HCT116 (cell line): ENCODE results near the gene ZNF839. TPM values are rescaled to one million over a fixed set of nuclear protein-coding genes. Genes with fewer than 3 reads are reported as not detected.
A peak's percentile ranks its signal among the peaks of the same experiment; 100 is the strongest.

ENCODE experiments used
- ATAC-seq: fragments of 200-7000 bp; cut with Tn5 transposase; 2 replicates; pipeline ENCODE4 v1.9.1; 2020; ENCODE audit warnings: mild to moderate bottlenecking, moderate library complexity
- BruUV-seq: library from RNA; stranded (reverse); fragments of 400-500 nt; replicated peaks from 2 replicates; lab custom pipeline; 2021; lab: Mats Ljungman, UMichigan
- CTCF ChIA-PET: fragments of 300-600 bp; sonication (Branson Sonifier 250); formaldehyde crosslinking; loops from one replicate; lab custom pipeline; 2021; ENCODE audit warnings: antibody characterized with exemption; lab: Charles Lee
- POLR2A ChIA-PET: fragments of 300-600, 350-600 bp; sonication (Branson Sonifier 250); formaldehyde crosslinking; loops from one replicate; lab custom pipeline; 2021; ENCODE audit warnings: antibody characterized with exemption; lab: Charles Lee
- RAD21 ChIA-PET, 2 experiments: fragments of 300-600 bp; sonication (Branson Sonifier 250); formaldehyde crosslinking; loops; one replicate each; lab custom pipeline; 2023; ENCODE audit warnings: low total read pairs in 2 of 2; ENCODE audit not compliant: uncharacterized antibody in 2 of 2, unreplicated experiment in 2 of 2, low non-redundant PET in 1 of 2; lab: Charles Lee
- DNase-seq: peaks from one replicate; pipeline ENCODE4 v3.0.0-alpha.2; 2010; ENCODE audit warnings: low read depth, low spot score
- H2AFZ ChIP-seq: fragments of 200-600 bp; shearing (Covaris generic), sonication (generic); 2 replicates; pipeline ENCODE4 v1.6.1; 2017; ENCODE audit warnings: low read depth, mixed run types, mixed read lengths, antibody characterized with exemption, low read length; ENCODE audit not compliant: poor library complexity, severe bottlenecking
- H3K27ac ChIP-seq: 2 replicates; pipeline ENCODE4 v1.5.1; 2012; ENCODE audit warnings: low read depth, low read length
- H3K27me3 ChIP-seq: fragments of 200-600 bp; sonication (generic); 2 replicates; pipeline ENCODE4 v1.6.1; 2016; ENCODE audit warnings: mixed run types, low read length, mixed read lengths; ENCODE audit not compliant: insufficient read depth
- H3K36me3 ChIP-seq, 2 experiments: fragments of 200-500 bp in 1 of 2; fragments of 200-600 bp in 1 of 2; sonication (Bioruptor generic) in 1 of 2; sonication (generic) in 1 of 2; 2 replicates each; pipeline versions ENCODE4 v1.5.1 to v1.6.1; 2014 to 2016; ENCODE audit warnings: low read length in 2 of 2, inconsistent platforms in 1 of 2, mixed read lengths in 1 of 2, mixed run types in 1 of 2; ENCODE audit not compliant: insufficient read depth in 2 of 2, control insufficient read depth in 1 of 2
- H3K4me1 ChIP-seq, 2 experiments: fragments of 200-600 bp in 1 of 2; sonication (generic) in 1 of 2; 2 replicates each; pipeline versions ENCODE4 v1.5.1 to v1.6.1; 2012 to 2017; ENCODE audit warnings: low read length in 2 of 2, inconsistent platforms in 1 of 2, mild to moderate bottlenecking in 1 of 2, mixed read lengths in 1 of 2, mixed run types in 1 of 2, moderate library complexity in 1 of 2; ENCODE audit not compliant: insufficient read depth in 2 of 2, control insufficient read depth in 1 of 2
- H3K4me2 ChIP-seq: fragments of 200-600 bp; sonication (generic); 2 replicates; pipeline ENCODE4 v1.6.1; 2017; ENCODE audit warnings: mixed run types, low read length, mixed read lengths
- H3K4me3 ChIP-seq, 2 experiments: fragments of 200-600 bp in 1 of 2; sonication (generic) in 1 of 2; replicated peaks in 1 of 2; 2 replicates each; pipeline ENCODE4 v1.5.1; 2011 to 2016; ENCODE audit warnings: low read length in 2 of 2, control low read depth in 1 of 2, low read depth in 1 of 2, mild to moderate bottlenecking in 1 of 2, mixed read lengths in 1 of 2, mixed run types in 1 of 2
- H3K79me2 ChIP-seq: fragments of 200-600 bp; sonication (generic); 2 replicates; pipeline ENCODE4 v1.6.1; 2017; ENCODE audit warnings: mild to moderate bottlenecking, mixed run types, low read length, moderate library complexity, mixed read lengths; ENCODE audit not compliant: insufficient read depth
- H3K9ac ChIP-seq: fragments of 200-600 bp; sonication (generic); 2 replicates; pipeline ENCODE4 v1.6.1; 2016; ENCODE audit warnings: low read length, mixed read lengths
- H3K9me2 ChIP-seq: fragments of 200-600 bp; sonication (generic), shearing (Covaris generic); 2 replicates; pipeline ENCODE4 v1.6.1; 2017; ENCODE audit warnings: mixed run types, mild to moderate bottlenecking, moderate library complexity; ENCODE audit not compliant: insufficient read depth
- H3K9me3 ChIP-seq, 2 experiments: fragments of 200-500 bp in 1 of 2; fragments of 200-600 bp in 1 of 2; sonication (Bioruptor generic) in 1 of 2; sonication (generic) in 1 of 2; 2 replicates each; pipeline ENCODE4 v1.6.1; 2014 to 2017; ENCODE audit warnings: low read length in 2 of 2, mixed read lengths in 2 of 2, inconsistent platforms in 1 of 2, low read depth in 1 of 2, mild to moderate bottlenecking in 1 of 2, mixed run types in 1 of 2, moderate library complexity in 1 of 2; ENCODE audit not compliant: control insufficient read depth in 1 of 2, insufficient read depth in 1 of 2
- H4K20me1 ChIP-seq: fragments of 200-600 bp; sonication (generic), shearing (Covaris generic); 2 replicates; pipeline ENCODE4 v1.6.1; 2017; ENCODE audit warnings: mixed run types, mild to moderate bottlenecking, moderate library complexity; ENCODE audit not compliant: insufficient read depth
- CBX3 ChIP-seq: IDR thresholded peaks from 2 replicates; pipeline ENCODE4 v1.6.1; 2012; ENCODE audit warnings: low read depth
- EGR1 ChIP-seq: IDR thresholded peaks from 2 replicates; pipeline ENCODE4 v1.6.1; 2012; ENCODE audit warnings: low read depth
- ELF1 ChIP-seq: IDR thresholded peaks from 2 replicates; pipeline ENCODE4 v1.6.1; 2012; ENCODE audit warnings: low read depth, borderline replicate concordance
- EZH2 ChIP-seq: fragments of 200-600 bp; sonication (generic); IDR thresholded peaks from 2 replicates; pipeline ENCODE4 v1.6.1; 2017; ENCODE audit warnings: antibody characterized with exemption, mixed run types
- EZH2phosphoT487 ChIP-seq: fragments of 200-600 bp; IDR thresholded peaks from 2 replicates; pipeline ENCODE4 v1.6.1; 2018; ENCODE audit warnings: antibody characterized with exemption, borderline replicate concordance
- JUND ChIP-seq: IDR thresholded peaks from 2 replicates; pipeline ENCODE4 v1.6.1; 2012
- POLR2A ChIP-seq: IDR thresholded peaks from 2 replicates; pipeline ENCODE4 v1.7.0; 2011; ENCODE audit warnings: borderline replicate concordance; ENCODE audit not compliant: insufficient read depth, insufficient read length; ENCODE audit errors: extremely low read depth
- SIN3A ChIP-seq: IDR thresholded peaks from 2 replicates; pipeline ENCODE4 v1.6.1; 2012; ENCODE audit warnings: low read depth
- TCF7L2 ChIP-seq: IDR thresholded peaks from 2 replicates; pipeline ENCODE4 v1.7.0; 2011; ENCODE audit warnings: borderline replicate concordance, inconsistent platforms; ENCODE audit not compliant: insufficient read depth, insufficient read length; ENCODE audit errors: extremely low read depth
- ZFX ChIP-seq: fragments of 450-650 bp; IDR thresholded peaks from 2 replicates; pipeline ENCODE4 v1.6.1; 2017
- ZNF274 ChIP-seq: fragments of 200-500 bp; sonication (Bioruptor generic); IDR thresholded peaks from 2 replicates; pipeline ENCODE4 v1.6.1; 2014; ENCODE audit warnings: mild to moderate bottlenecking, low read depth, low read length, inconsistent platforms
- intact Hi-C: fragments of 100-400 bp; cut with micrococcal nuclease; formaldehyde crosslinking; loops from 2 replicates; pipeline ENCODE4 v1.10.0; 2022
- total RNA-seq: library from RNA; stranded (reverse); gene quantifications from one replicate; pipeline ENCODE4 v1.2.1, GENCODE V29; 2021; ENCODE audit not compliant: unreplicated experiment
- TF ChIP-seq, protein P1 (sequence below): IDR thresholded peaks from 2 replicates; pipeline ENCODE4 v1.6.1; 2012; ENCODE audit warnings: low read depth

The ZNF839 gene
- total RNA-seq, 1 experiment from 2014 or later, result 17.7 TPM

GRCh38 chr14:102303664-102304063 is 15.9 kb upstream of the ZNF839 start:
- no TSS peak for BruUV-seq
- no peak for DNase-seq
- no peaks in the 10 kb centered on the region for H3K27me3 ChIP-seq
- ATAC-seq, result no peak
- peaks cover 17 to 22% of the 10 kb centered on the region in 2 experiments for H3K4me1 ChIP-seq
- no peak overlapping the region for H3K27ac ChIP-seq
- no peaks in the 10 kb centered on the region for H3K9me2 ChIP-seq
- no peaks in the 10 kb centered on the region for H3K9me3 ChIP-seq
- H4K20me1 ChIP-seq, result no peaks in the 10 kb centered on the region
- intact Hi-C loops, result no loop called here
- H3K36me3 ChIP-seq, result no peaks in the 10 kb centered on the region
- RAD21 ChIA-PET, result no interaction called here
- CTCF ChIA-PET, result no interaction called here
- no peak overlapping the region; the same call in 1 of the 2 replicates for H3K9ac ChIP-seq
- peak overlapping the region; percentile 80; the same call in 1 of the 2 replicates for H3K4me2 ChIP-seq
- H2AFZ ChIP-seq, result no peak overlapping the region
- POLR2A ChIA-PET, result interaction anchor here (1.6 kb wide), 1 partner anchor 8 kb away, joined by 3 read pairs; no protein-coding TSS in a partner anchor
- H3K4me3 ChIP-seq, result no peak overlapping the region
- H3K79me2 ChIP-seq, result no peaks in the 10 kb centered on the region
- no peak for TF ChIP-seq TCF7L2
- TF ChIP-seq JUND, result no peak
- no peak for TF ChIP-seq POLR2A
- TF ChIP-seq EZH2phosphoT487, result no peak
- no peak for TF ChIP-seq EGR1
- no peak for TF ChIP-seq ELF1
- no peak for TF ChIP-seq CBX3
- no peak for TF ChIP-seq ZNF274
- TF ChIP-seq, protein P1, sequence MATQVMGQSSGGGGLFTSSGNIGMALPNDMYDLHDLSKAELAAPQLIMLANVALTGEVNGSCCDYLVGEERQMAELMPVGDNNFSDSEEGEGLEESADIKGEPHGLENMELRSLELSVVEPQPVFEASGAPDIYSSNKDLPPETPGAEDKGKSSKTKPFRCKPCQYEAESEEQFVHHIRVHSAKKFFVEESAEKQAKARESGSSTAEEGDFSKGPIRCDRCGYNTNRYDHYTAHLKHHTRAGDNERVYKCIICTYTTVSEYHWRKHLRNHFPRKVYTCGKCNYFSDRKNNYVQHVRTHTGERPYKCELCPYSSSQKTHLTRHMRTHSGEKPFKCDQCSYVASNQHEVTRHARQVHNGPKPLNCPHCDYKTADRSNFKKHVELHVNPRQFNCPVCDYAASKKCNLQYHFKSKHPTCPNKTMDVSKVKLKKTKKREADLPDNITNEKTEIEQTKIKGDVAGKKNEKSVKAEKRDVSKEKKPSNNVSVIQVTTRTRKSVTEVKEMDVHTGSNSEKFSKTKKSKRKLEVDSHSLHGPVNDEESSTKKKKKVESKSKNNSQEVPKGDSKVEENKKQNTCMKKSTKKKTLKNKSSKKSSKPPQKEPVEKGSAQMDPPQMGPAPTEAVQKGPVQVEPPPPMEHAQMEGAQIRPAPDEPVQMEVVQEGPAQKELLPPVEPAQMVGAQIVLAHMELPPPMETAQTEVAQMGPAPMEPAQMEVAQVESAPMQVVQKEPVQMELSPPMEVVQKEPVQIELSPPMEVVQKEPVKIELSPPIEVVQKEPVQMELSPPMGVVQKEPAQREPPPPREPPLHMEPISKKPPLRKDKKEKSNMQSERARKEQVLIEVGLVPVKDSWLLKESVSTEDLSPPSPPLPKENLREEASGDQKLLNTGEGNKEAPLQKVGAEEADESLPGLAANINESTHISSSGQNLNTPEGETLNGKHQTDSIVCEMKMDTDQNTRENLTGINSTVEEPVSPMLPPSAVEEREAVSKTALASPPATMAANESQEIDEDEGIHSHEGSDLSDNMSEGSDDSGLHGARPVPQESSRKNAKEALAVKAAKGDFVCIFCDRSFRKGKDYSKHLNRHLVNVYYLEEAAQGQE, result no peak
- TF ChIP-seq EZH2, result no peak
- TF ChIP-seq ZFX, result no peak
- no peak for TF ChIP-seq SIN3A
